BJ (cell line): ENCODE results near the gene TSG101. TPM values are rescaled to one million over a fixed set of nuclear protein-coding genes. Genes with fewer than 3 reads are reported as not detected.

Source experiments
- CTCF ChIA-PET: fragments of 350-600 bp; formaldehyde crosslinking; extraction: SDS; loops from one replicate; lab custom pipeline; 2021; ENCODE audit warnings: antibody characterized with exemption, inconsistent platforms; lab: Yijun Ruan, JAX
- POLR2A ChIA-PET: fragments of 300-600 bp; sonication (Branson Sonifier 250); formaldehyde crosslinking; extraction: SDS; loops from one replicate; lab custom pipeline; 2021; ENCODE audit warnings: antibody characterized with exemption; lab: Charles Lee
- DNase-seq: peaks from one replicate; pipeline ENCODE4 v3.0.0-alpha.2; 2011; ENCODE audit warnings: low read depth
- H3K27me3 ChIP-seq: 2 replicates; pipeline ENCODE4 v1.6.0; 2011; ENCODE audit warnings: low read length; ENCODE audit not compliant: control insufficient read depth, insufficient read depth
- H3K36me3 ChIP-seq: 2 replicates; pipeline ENCODE4 v1.5.1; 2011; ENCODE audit warnings: low read length; ENCODE audit not compliant: control insufficient read depth, insufficient read depth
- H3K4me3 ChIP-seq: 2 replicates; pipeline ENCODE4 v1.5.1; 2011; ENCODE audit warnings: low read depth, mild to moderate bottlenecking, control low read depth, low read length
- polyA plus RNA-seq: library from polyadenylated mRNA; depleted of rRNA; stranded (reverse); fragments of >200 nt; gene quantifications from 2 replicates; pipeline ENCODE4 v1.2.3, GENCODE V29; 2011
- TF ChIP-seq, protein P1 (sequence below): IDR thresholded peaks from 2 replicates; pipeline ENCODE4 v1.5.1; 2011; ENCODE audit warnings: low read depth, mild to moderate bottlenecking, control low read depth, inconsistent platforms, low read length, moderate library complexity; ENCODE audit not compliant: insufficient read depth

TSG101 gene
- polyA plus RNA-seq, 1 experiment = 174 TPM

DNA sequence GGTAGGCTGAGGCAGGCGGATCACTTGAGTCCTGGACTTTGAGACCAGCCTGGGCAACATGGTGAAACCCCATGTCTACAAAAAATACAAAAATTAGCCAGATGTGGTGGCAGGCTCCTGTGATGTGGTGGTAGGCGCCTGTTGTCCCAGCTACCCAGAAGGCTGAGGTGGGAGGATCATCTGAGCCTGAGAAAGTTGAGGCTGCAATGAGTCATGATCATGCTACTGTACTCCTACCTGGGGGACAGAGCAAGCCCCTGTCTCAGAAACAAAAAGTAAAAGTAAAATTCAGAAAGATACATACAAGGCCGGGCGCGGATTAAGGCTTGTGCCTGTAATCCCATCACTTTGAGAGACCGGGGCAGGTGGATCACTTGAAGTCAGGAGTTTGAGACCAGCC lies 64.8 kb downstream of the TSG101 start:
- H3K27me3 ChIP-seq = no peaks in the 10 kb centered on the region
- TF ChIP-seq, protein P1, sequence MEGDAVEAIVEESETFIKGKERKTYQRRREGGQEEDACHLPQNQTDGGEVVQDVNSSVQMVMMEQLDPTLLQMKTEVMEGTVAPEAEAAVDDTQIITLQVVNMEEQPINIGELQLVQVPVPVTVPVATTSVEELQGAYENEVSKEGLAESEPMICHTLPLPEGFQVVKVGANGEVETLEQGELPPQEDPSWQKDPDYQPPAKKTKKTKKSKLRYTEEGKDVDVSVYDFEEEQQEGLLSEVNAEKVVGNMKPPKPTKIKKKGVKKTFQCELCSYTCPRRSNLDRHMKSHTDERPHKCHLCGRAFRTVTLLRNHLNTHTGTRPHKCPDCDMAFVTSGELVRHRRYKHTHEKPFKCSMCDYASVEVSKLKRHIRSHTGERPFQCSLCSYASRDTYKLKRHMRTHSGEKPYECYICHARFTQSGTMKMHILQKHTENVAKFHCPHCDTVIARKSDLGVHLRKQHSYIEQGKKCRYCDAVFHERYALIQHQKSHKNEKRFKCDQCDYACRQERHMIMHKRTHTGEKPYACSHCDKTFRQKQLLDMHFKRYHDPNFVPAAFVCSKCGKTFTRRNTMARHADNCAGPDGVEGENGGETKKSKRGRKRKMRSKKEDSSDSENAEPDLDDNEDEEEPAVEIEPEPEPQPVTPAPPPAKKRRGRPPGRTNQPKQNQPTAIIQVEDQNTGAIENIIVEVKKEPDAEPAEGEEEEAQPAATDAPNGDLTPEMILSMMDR = no peak
- no peak overlapping the region for H3K4me3 ChIP-seq
- CTCF ChIA-PET = no interaction called here
- DNase-seq = no peak
- no peaks in the 10 kb centered on the region for H3K36me3 ChIP-seq
- POLR2A ChIA-PET = no interaction called here

DNA sequence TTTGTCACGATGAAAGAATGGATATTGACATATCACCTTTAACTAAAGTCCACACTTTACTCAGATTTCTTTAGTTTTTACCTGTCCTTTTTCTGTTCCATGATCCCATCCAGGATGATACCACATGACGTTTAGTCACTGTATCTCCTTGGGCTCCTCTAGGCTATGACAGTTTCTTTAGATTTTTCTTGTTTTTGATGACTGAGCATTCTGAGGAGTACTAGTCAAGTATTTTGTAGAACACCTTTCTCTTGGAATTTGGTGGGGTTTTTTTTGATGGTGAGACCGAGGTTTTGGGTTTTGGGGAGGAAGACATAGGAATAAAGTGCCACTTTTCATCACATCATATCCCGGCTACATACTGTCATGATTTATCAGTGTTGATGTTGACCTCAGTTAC lies 67.1 kb downstream of the TSG101 start:
- Histone ChIP-seq H3K4me3 (no peak overlapping the region), H3K27me3 (no peaks in the 10 kb centered on the region), H3K36me3 (no peaks in the 10 kb centered on the region)
- DNase-seq = no peak
- TF ChIP-seq, protein P1 = no peak
- POLR2A ChIA-PET = no interaction called here
- CTCF ChIA-PET = no interaction called here

DNA sequence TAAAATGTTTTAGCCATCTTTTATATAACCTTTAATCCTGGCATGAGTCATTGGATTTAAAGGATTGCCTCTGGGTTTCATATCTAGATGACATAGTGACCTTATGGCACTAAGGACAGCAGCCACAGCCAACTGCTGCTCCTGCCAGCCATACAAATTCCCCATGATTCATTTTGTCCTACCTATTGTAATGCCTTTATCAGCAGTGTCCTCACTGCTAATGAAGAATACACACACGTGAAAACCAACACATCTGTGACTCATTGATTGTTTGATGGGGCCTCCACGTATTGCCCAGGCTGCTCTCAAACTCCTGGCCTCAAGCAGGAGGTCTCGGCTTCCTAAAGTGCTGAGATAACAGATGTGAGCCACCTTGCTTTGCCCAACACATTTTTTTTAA lies 69.3 kb downstream of the TSG101 start:
- H3K27me3 ChIP-seq = no peaks in the 10 kb centered on the region
- no peak for DNase-seq
- CTCF ChIA-PET = interaction anchor here (0.7 kb wide), 1 partner anchor 44 kb away, joined by 4 read pairs; no protein-coding TSS in a partner anchor
- TF ChIP-seq, protein P1 = no peak
- no peak overlapping the region for H3K4me3 ChIP-seq
- no peaks in the 10 kb centered on the region for H3K36me3 ChIP-seq
- POLR2A ChIA-PET = no interaction called here

DNA sequence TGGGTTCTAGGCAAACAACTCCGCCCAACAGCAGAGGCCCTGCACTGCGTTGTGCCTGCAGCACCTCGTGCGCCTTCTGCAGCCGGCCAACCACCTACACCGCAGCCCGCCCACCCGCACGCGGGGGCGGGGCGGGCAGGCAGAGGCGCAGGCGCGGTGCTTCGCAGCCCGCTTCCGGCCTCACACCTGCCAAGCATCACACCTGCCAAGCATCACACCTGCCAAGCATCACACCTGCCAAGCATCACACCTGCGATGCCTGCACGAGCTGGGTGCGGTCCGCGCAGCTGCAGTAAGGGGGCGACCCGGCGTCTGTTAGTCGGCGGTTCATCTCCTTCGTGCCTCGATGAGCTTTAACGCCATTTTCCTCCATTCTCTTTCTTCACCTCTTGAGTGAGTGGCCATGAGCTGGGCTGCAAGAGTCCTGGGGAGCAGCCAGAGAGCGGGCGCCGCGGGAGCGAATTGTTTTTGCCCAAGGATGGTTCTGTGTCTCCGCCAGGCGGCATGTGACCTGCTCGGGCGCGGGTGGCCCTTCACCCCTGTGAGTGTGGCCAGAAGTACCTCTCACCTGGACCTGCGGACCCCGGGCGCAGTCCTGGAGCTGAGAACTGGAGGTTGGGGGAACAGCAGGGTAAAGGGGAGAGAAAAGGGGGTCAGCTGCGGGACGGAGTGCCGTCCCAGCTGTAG lies 70.9 kb downstream of the TSG101 start, which contains the start of gene LDHAL6A:
Gene LDHAL6A, plus strand, starts transcription at position 171 of the 687 bp plus-strand sequence. CDS start 825 bp downstream, outside the sequence.
- POLR2A ChIA-PET = no interaction called here
- no peaks in the 10 kb centered on the region for H3K36me3 ChIP-seq
- H3K4me3 ChIP-seq = no peak within 1 kb of the TSS
- no peaks in the 10 kb centered on the region for H3K27me3 ChIP-seq
- CTCF ChIA-PET = interaction anchor here (0.6 kb wide), 1 partner anchor 10 kb away, joined by 3 read pairs; no protein-coding TSS in a partner anchor
- TF ChIP-seq, protein P1 = no peak
- DNase-seq = no peak

DNA sequence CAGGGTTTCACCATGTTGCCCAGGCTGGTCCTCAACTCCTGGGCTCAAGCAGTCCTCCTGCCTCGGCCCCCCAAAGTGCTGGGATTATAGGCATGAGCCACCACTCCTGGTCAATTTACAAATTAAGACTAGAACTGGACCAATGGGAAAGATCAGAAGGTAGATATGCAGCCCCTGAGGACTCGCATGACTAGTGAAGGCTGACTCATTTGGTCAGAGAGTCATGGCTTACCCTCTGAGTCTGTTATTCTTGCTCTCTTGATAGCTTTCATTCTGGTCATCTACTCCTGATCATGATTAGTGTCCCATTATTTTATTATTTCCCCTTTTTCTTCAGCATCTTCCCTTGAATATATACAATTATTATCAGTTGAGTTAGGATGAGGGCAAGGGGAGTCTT lies 73.8 kb downstream of the TSG101 start:
- no peak for DNase-seq
- TF ChIP-seq, protein P1 = no peak
- CTCF ChIA-PET = no interaction called here
- Histone ChIP-seq H3K4me3 (no peak overlapping the region), H3K27me3 (peaks cover 3% of the 10 kb centered on the region; the same call in 1 of the 2 replicates), H3K36me3 (no peaks in the 10 kb centered on the region)
- POLR2A ChIA-PET = no interaction called here
